Esophagus squamous epithelium (tissue), 4 donors: ENCODE results near the gene SOCS3.
A peak's percentile ranks its signal among the peaks of the same experiment; 100 is the strongest.

Experiments
- POLR2A ChIP-seq, 4 donors: fragments of 450-650 bp; IDR thresholded peaks; one replicate each; pipeline ENCODE4 v1.6.1; 2017; ENCODE audit warnings: antibody characterized with exemption in 4 of 4, mild to moderate bottlenecking in 4 of 4, moderate library complexity in 3 of 4
- TF ChIP-seq, protein P1 (sequence below), 6 experiments: fragments of 450-650 bp in 4 of 6; fragments of 200-600 bp in 2 of 6; sonication (generic) in 2 of 6; IDR thresholded peaks; one replicate each; pipeline ENCODE4 v1.5.1; 2016 to 2019; ENCODE audit warnings: antibody characterized with exemption in 6 of 6, mild to moderate bottlenecking in 4 of 6, moderate library complexity in 4 of 6

GRCh38 chr17:78315355-78316114 lies 44.3 kb downstream of the SOCS3 start:
- TF ChIP-seq, protein P1, sequence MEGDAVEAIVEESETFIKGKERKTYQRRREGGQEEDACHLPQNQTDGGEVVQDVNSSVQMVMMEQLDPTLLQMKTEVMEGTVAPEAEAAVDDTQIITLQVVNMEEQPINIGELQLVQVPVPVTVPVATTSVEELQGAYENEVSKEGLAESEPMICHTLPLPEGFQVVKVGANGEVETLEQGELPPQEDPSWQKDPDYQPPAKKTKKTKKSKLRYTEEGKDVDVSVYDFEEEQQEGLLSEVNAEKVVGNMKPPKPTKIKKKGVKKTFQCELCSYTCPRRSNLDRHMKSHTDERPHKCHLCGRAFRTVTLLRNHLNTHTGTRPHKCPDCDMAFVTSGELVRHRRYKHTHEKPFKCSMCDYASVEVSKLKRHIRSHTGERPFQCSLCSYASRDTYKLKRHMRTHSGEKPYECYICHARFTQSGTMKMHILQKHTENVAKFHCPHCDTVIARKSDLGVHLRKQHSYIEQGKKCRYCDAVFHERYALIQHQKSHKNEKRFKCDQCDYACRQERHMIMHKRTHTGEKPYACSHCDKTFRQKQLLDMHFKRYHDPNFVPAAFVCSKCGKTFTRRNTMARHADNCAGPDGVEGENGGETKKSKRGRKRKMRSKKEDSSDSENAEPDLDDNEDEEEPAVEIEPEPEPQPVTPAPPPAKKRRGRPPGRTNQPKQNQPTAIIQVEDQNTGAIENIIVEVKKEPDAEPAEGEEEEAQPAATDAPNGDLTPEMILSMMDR (IDR thresholded peaks at IDR 0.05), result no peak
- TF ChIP-seq POLR2A (IDR thresholded peaks at IDR 0.05), result peak in 2 of 4 donors; percentile 11 to 29
